HCT116 (cell line): ENCODE results near the gene SNAPC4. TPM values are rescaled to one million over a fixed set of nuclear protein-coding genes. Genes with fewer than 3 reads are reported as not detected.

Source experiments
- ATAC-seq: fragments of 200-7000 bp; cut with Tn5 transposase; 2 replicates; pipeline ENCODE4 v1.9.1; 2020; ENCODE audit warnings: mild to moderate bottlenecking, moderate library complexity
- BruUV-seq: library from RNA; stranded (reverse); fragments of 400-500 nt; replicated peaks from 2 replicates; lab custom pipeline; 2021; lab: Mats Ljungman, UMichigan
- CTCF ChIA-PET: fragments of 300-600 bp; sonication (Branson Sonifier 250); formaldehyde crosslinking; loops from one replicate; lab custom pipeline; 2021; ENCODE audit warnings: antibody characterized with exemption; lab: Charles Lee
- POLR2A ChIA-PET: fragments of 300-600, 350-600 bp; sonication (Branson Sonifier 250); formaldehyde crosslinking; loops from one replicate; lab custom pipeline; 2021; ENCODE audit warnings: antibody characterized with exemption; lab: Charles Lee
- RAD21 ChIA-PET, 2 experiments: fragments of 300-600 bp; sonication (Branson Sonifier 250); formaldehyde crosslinking; loops; one replicate each; lab custom pipeline; 2023; ENCODE audit warnings: low total read pairs in 2 of 2; ENCODE audit not compliant: uncharacterized antibody in 2 of 2, unreplicated experiment in 2 of 2, low non-redundant PET in 1 of 2; lab: Charles Lee
- DNase-seq: peaks from one replicate; pipeline ENCODE4 v3.0.0-alpha.2; 2010; ENCODE audit warnings: low read depth, low spot score
- H2AFZ ChIP-seq: fragments of 200-600 bp; shearing (Covaris generic), sonication (generic); 2 replicates; pipeline ENCODE4 v1.6.1; 2017; ENCODE audit warnings: low read depth, mixed run types, mixed read lengths, antibody characterized with exemption, low read length; ENCODE audit not compliant: poor library complexity, severe bottlenecking
- H3K27ac ChIP-seq: 2 replicates; pipeline ENCODE4 v1.5.1; 2012; ENCODE audit warnings: low read depth, low read length
- H3K27me3 ChIP-seq: fragments of 200-600 bp; sonication (generic); 2 replicates; pipeline ENCODE4 v1.6.1; 2016; ENCODE audit warnings: mixed run types, low read length, mixed read lengths; ENCODE audit not compliant: insufficient read depth
- H3K36me3 ChIP-seq, 2 experiments: fragments of 200-500 bp in 1 of 2; fragments of 200-600 bp in 1 of 2; sonication (Bioruptor generic) in 1 of 2; sonication (generic) in 1 of 2; 2 replicates each; pipeline versions ENCODE4 v1.5.1 to v1.6.1; 2014 to 2016; ENCODE audit warnings: low read length in 2 of 2, inconsistent platforms in 1 of 2, mixed read lengths in 1 of 2, mixed run types in 1 of 2; ENCODE audit not compliant: insufficient read depth in 2 of 2, control insufficient read depth in 1 of 2
- H3K4me1 ChIP-seq, 2 experiments: fragments of 200-600 bp in 1 of 2; sonication (generic) in 1 of 2; 2 replicates each; pipeline versions ENCODE4 v1.5.1 to v1.6.1; 2012 to 2017; ENCODE audit warnings: low read length in 2 of 2, inconsistent platforms in 1 of 2, mild to moderate bottlenecking in 1 of 2, mixed read lengths in 1 of 2, mixed run types in 1 of 2, moderate library complexity in 1 of 2; ENCODE audit not compliant: insufficient read depth in 2 of 2, control insufficient read depth in 1 of 2
- H3K4me2 ChIP-seq: fragments of 200-600 bp; sonication (generic); 2 replicates; pipeline ENCODE4 v1.6.1; 2017; ENCODE audit warnings: mixed run types, low read length, mixed read lengths
- H3K4me3 ChIP-seq, 2 experiments: fragments of 200-600 bp in 1 of 2; sonication (generic) in 1 of 2; replicated peaks in 1 of 2; 2 replicates each; pipeline ENCODE4 v1.5.1; 2011 to 2016; ENCODE audit warnings: low read length in 2 of 2, control low read depth in 1 of 2, low read depth in 1 of 2, mild to moderate bottlenecking in 1 of 2, mixed read lengths in 1 of 2, mixed run types in 1 of 2
- H3K79me2 ChIP-seq: fragments of 200-600 bp; sonication (generic); 2 replicates; pipeline ENCODE4 v1.6.1; 2017; ENCODE audit warnings: mild to moderate bottlenecking, mixed run types, low read length, moderate library complexity, mixed read lengths; ENCODE audit not compliant: insufficient read depth
- H3K9ac ChIP-seq: fragments of 200-600 bp; sonication (generic); 2 replicates; pipeline ENCODE4 v1.6.1; 2016; ENCODE audit warnings: low read length, mixed read lengths
- H3K9me2 ChIP-seq: fragments of 200-600 bp; sonication (generic), shearing (Covaris generic); 2 replicates; pipeline ENCODE4 v1.6.1; 2017; ENCODE audit warnings: mixed run types, mild to moderate bottlenecking, moderate library complexity; ENCODE audit not compliant: insufficient read depth
- H3K9me3 ChIP-seq, 2 experiments: fragments of 200-500 bp in 1 of 2; fragments of 200-600 bp in 1 of 2; sonication (Bioruptor generic) in 1 of 2; sonication (generic) in 1 of 2; 2 replicates each; pipeline ENCODE4 v1.6.1; 2014 to 2017; ENCODE audit warnings: low read length in 2 of 2, mixed read lengths in 2 of 2, inconsistent platforms in 1 of 2, low read depth in 1 of 2, mild to moderate bottlenecking in 1 of 2, mixed run types in 1 of 2, moderate library complexity in 1 of 2; ENCODE audit not compliant: control insufficient read depth in 1 of 2, insufficient read depth in 1 of 2
- H4K20me1 ChIP-seq: fragments of 200-600 bp; sonication (generic), shearing (Covaris generic); 2 replicates; pipeline ENCODE4 v1.6.1; 2017; ENCODE audit warnings: mixed run types, mild to moderate bottlenecking, moderate library complexity; ENCODE audit not compliant: insufficient read depth
- CEBPB ChIP-seq: IDR thresholded peaks from 2 replicates; pipeline ENCODE4 v1.6.1; 2012; ENCODE audit warnings: low read depth
- EGR1 ChIP-seq: IDR thresholded peaks from 2 replicates; pipeline ENCODE4 v1.6.1; 2012; ENCODE audit warnings: low read depth
- EZH2phosphoT487 ChIP-seq: fragments of 200-600 bp; IDR thresholded peaks from 2 replicates; pipeline ENCODE4 v1.6.1; 2018; ENCODE audit warnings: antibody characterized with exemption, borderline replicate concordance
- FOSL1 ChIP-seq: IDR thresholded peaks from 2 replicates; pipeline ENCODE4 v1.6.1; 2012; ENCODE audit warnings: low read depth
- JUND ChIP-seq: IDR thresholded peaks from 2 replicates; pipeline ENCODE4 v1.6.1; 2012
- POLR2A ChIP-seq: IDR thresholded peaks from 2 replicates; pipeline ENCODE4 v1.7.0; 2011; ENCODE audit warnings: borderline replicate concordance; ENCODE audit not compliant: insufficient read depth, insufficient read length; ENCODE audit errors: extremely low read depth
- POLR2AphosphoS5 ChIP-seq: IDR thresholded peaks from 2 replicates; pipeline ENCODE4 v1.6.1; 2011; ENCODE audit warnings: mild to moderate bottlenecking, low read depth, low read length, moderate library complexity
- RAD21 ChIP-seq: IDR thresholded peaks from 2 replicates; pipeline ENCODE4 v1.6.1; 2012; ENCODE audit warnings: low read depth, mild to moderate bottlenecking
- SRF ChIP-seq: IDR thresholded peaks from 2 replicates; pipeline ENCODE4 v1.6.1; 2012; ENCODE audit warnings: low read depth
- TCF7L2 ChIP-seq: IDR thresholded peaks from 2 replicates; pipeline ENCODE4 v1.7.0; 2011; ENCODE audit warnings: borderline replicate concordance, inconsistent platforms; ENCODE audit not compliant: insufficient read depth, insufficient read length; ENCODE audit errors: extremely low read depth
- YY1 ChIP-seq: IDR thresholded peaks from 2 replicates; pipeline ENCODE4 v1.6.1; 2011; ENCODE audit warnings: low read length, low read depth, moderate library complexity, mild to moderate bottlenecking; ENCODE audit not compliant: insufficient replicate concordance; ENCODE audit errors: extremely low read depth
- intact Hi-C: fragments of 100-400 bp; cut with micrococcal nuclease; formaldehyde crosslinking; loops from 2 replicates; pipeline ENCODE4 v1.10.0; 2022
- total RNA-seq: library from RNA; stranded (reverse); gene quantifications from one replicate; pipeline ENCODE4 v1.2.1, GENCODE V29; 2021; ENCODE audit not compliant: unreplicated experiment
- TF ChIP-seq, protein P1 (sequence below), 3 experiments: fragments of 200-600 bp in 1 of 3; sonication (generic) in 1 of 3; IDR thresholded peaks in 2 of 3; conservative IDR thresholded peaks in 1 of 3; 2 replicates each; pipeline ENCODE4 v1.5.1; 2012 to 2017; ENCODE audit warnings: low read depth in 2 of 3, low read length in 2 of 3, antibody characterized with exemption in 1 of 3, borderline replicate concordance in 1 of 3, control low read depth in 1 of 3, mild to moderate bottlenecking in 1 of 3, mixed read lengths in 1 of 3, mixed run types in 1 of 3, moderate library complexity in 1 of 3; ENCODE audit not compliant: insufficient read depth in 1 of 3

The SNAPC4 gene
- total RNA-seq, 1 experiment from 2014 or later: 20.4 TPM

DNA sequence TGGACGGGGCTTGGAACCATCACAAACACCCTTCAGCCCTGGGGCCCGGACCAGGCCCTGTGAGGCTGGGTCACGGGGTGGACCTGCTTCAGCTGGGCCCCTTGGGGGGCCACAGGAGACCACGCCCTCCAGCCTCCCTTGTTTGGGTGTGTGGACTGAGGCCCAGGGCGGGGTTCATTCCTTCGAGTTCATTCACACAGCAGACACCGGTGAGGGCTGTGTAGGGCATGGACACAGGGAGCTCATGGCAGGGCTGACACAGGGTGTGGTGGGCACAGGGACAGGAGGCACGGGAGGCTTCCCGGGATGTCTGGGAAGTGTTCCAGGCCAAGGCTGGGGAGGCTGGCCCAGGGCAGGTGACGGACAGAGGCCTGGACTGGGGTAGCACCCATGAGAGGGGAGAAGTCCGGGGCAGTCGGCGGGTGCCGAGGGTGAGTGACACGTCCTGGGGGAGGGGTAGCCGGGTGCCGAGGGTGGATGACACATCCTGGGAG lies 45.3 kb downstream of the SNAPC4 start:
- no peaks in the 10 kb centered on the region for H3K79me2 ChIP-seq
- H3K9me2 ChIP-seq: no peaks in the 10 kb centered on the region
- CTCF ChIA-PET: interaction anchor here (0.5 to 1.6 kb wide), 2 partner anchors 9 to 637 kb away, joined by 4 to 5 read pairs; no protein-coding TSS in a partner anchor
- no peaks in the 10 kb centered on the region for H4K20me1 ChIP-seq
- no peaks in the 10 kb centered on the region for H3K27me3 ChIP-seq
- RAD21 ChIA-PET: no interaction called here
- POLR2A ChIA-PET: interaction anchor here (1.0 to 1.3 kb wide), 2 partner anchors 8 to 9 kb away, joined by 4 to 5 read pairs; partner anchors contain the start of gene DNLZ
- ATAC-seq (peak; percentile 59), DNase-seq (no peak)
- H3K9ac ChIP-seq: peak overlapping the region; percentile 40
- intact Hi-C loops: no loop called here
- peaks cover 9 to 22% of the 10 kb centered on the region in 2 experiments; a peak in 3 of 4 replicates for H3K4me1 ChIP-seq
- no TSS peak for BruUV-seq
- H2AFZ ChIP-seq: no peak overlapping the region
- no peak for TF ChIP-seq EZH2phosphoT487
- TF ChIP-seq EGR1: no peak
- TF ChIP-seq, protein P1, sequence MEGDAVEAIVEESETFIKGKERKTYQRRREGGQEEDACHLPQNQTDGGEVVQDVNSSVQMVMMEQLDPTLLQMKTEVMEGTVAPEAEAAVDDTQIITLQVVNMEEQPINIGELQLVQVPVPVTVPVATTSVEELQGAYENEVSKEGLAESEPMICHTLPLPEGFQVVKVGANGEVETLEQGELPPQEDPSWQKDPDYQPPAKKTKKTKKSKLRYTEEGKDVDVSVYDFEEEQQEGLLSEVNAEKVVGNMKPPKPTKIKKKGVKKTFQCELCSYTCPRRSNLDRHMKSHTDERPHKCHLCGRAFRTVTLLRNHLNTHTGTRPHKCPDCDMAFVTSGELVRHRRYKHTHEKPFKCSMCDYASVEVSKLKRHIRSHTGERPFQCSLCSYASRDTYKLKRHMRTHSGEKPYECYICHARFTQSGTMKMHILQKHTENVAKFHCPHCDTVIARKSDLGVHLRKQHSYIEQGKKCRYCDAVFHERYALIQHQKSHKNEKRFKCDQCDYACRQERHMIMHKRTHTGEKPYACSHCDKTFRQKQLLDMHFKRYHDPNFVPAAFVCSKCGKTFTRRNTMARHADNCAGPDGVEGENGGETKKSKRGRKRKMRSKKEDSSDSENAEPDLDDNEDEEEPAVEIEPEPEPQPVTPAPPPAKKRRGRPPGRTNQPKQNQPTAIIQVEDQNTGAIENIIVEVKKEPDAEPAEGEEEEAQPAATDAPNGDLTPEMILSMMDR (IDR thresholded peaks at IDR 0.05 in 2 of 3, conservative IDR thresholded peaks at IDR 0.05 in 1 of 3; ENCODE audit: borderline replicate concordance in 1 of 3, insufficient read depth in 1 of 3, low read depth in 2 of 3, low read length in 2 of 3): no peak
- no peak for TF ChIP-seq FOSL1
- no peak for TF ChIP-seq POLR2A
- TF ChIP-seq RAD21: no peak
- no peak for TF ChIP-seq SRF
- TF ChIP-seq TCF7L2: no peak
- TF ChIP-seq YY1: no peak
- no peak for TF ChIP-seq JUND
- TF ChIP-seq CEBPB: no peak
- no peak for TF ChIP-seq POLR2AphosphoS5
- TF ChIP-seq, all 23 proteins: peak for 0
- no peaks in the 10 kb centered on the region for H3K9me3 ChIP-seq
- H3K4me2 ChIP-seq: peak overlapping the region; percentile 65
- no peaks in the 10 kb centered on the region; a peak in 1 of 4 replicates for H3K36me3 ChIP-seq
- H3K27ac ChIP-seq: peak overlapping the region; percentile 49; the same call in 1 of the 2 replicates
- peak overlapping the region in 1 of 2 experiments; percentile 20; a peak in 1 of 4 replicates for H3K4me3 ChIP-seq
